ENCODE measurements around the gene POLRMT.

DNA sequence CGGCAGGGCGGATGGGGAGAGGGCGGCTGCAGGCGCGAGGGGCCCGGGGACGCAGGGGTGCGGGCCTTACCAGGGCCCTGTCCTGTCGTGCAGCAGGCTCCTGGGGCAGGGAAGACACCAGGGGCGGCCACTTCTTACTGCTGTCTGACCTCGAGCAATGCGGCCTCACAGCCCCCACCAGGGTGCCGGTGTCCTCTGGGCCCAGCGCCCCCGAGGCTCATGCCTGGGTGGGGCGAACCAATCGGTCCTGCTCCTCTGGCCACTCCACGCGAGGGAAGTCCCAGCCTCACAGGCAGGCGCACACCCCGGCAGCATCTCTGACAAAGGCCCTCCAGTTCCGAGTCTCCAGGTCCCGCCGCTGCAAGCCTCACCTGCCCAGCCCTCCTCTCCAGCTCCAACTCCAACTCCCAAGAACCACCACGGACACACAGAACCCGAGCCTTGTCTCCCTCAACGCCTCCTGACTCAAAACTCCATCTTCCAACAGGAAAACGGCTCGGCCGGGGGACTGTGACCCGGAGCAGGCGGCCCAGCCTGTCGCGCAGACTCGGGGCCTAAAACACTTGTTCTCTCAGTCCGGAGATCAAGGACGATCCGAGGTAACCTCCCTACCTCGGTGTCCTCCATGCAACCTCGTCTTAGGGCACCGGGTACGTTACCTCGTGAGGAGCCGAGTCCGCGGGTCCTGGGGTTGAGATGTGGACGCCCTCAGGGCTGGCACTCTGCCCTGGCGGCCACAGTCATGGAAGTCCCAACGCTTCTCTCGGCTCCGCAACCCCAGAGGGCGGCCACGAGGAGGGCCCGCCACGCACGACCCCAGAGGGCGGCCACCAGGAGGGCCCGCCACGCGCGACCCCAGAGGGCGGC is 12.8 kb upstream of the POLRMT start:
- TF ChIP-seq POU2F2 (IDR thresholded peaks at IDR 0.05; ENCODE audit: low read depth, low read length) = no peak
- no peak for TF ChIP-seq POLR2A (IDR thresholded peaks at IDR 0.05; ENCODE audit: low read depth, low read length)
